ENCODE measurements around the gene SOX6. TPM values are rescaled to one million over a fixed set of nuclear protein-coding genes. Genes with fewer than 3 reads are reported as not detected.

The SOX6 gene
- total RNA-seq, 1 experiment from 2014 or later, result 7.9 TPM

DNA sequence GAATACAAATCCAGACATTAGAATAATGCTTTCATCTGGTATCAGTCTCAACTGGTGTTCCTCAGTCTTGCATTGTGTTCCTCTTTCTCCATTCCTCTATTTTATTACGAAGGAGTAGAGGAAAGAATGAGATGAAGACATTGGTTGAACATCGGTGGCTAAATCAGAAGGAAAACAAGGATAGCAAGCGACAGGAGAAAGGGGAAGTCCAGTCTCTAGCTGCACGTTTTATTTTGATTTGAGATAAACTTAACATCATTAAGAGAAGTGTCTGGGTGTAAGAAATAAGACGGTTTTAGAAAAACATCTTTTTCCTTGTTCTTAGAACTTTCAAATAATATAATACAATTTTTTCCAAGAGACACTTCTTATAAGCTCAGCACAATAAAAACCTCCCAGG, 6.2 kb downstream of the SOX6 start:
- DNase-seq, result no peak
- H3K36me3 ChIP-seq, result no peaks in the 10 kb centered on the region
- no peaks in the 10 kb centered on the region for H3K4me1 ChIP-seq

GRCh38 chr11:16347928-16348685, 8.2 kb downstream of the SOX6 start:
- DNase-seq, result no peak
- Histone ChIP-seq H3K27ac (no peak overlapping the region), H3K4me1 (no peaks in the 10 kb centered on the region), H3K9me3 (replicated peaks) (no peaks in the 10 kb centered on the region), H3K4me3 (no peak overlapping the region), H3K36me3 (no peaks in the 10 kb centered on the region), H3K27me3 (no peaks in the 10 kb centered on the region)

More for the DNA sequence above, 6.2 kb downstream of the SOX6 start:
- Histone ChIP-seq H3K9me3 (replicated peaks) (no peaks in the 10 kb centered on the region), H3K27me3 (no peaks in the 10 kb centered on the region), H3K27ac (no peak overlapping the region), H3K4me3 (no peak overlapping the region)

GRCh38 chr11:16346975-16347374, 9.4 kb downstream of the SOX6 start:
- Histone ChIP-seq H3K27ac (no peak overlapping the region), H3K9me3 (replicated peaks) (no peaks in the 10 kb centered on the region), H3K27me3 (no peaks in the 10 kb centered on the region), H3K36me3 (no peaks in the 10 kb centered on the region), H3K4me3 (no peak overlapping the region), H3K4me1 (no peaks in the 10 kb centered on the region)
- no peak for DNase-seq

- H3K27me3 ChIP-seq, result no peaks in the 10 kb centered on the region
These were observed 14.5 kb downstream of the SOX6 start for GRCh38 chr11:16341853-16342252.

GRCh38 chr11:16338393-16338792, 18.0 kb downstream of the SOX6 start:
- H3K27ac ChIP-seq, result no peak overlapping the region
- no peak overlapping the region for H3K4me3 ChIP-seq
- peaks cover 2% of the 10 kb centered on the region; the same call in 1 of the 2 replicates for H3K4me1 ChIP-seq
- H3K9me3 ChIP-seq (replicated peaks), result no peaks in the 10 kb centered on the region
- no peaks in the 10 kb centered on the region for H3K27me3 ChIP-seq
- peak in 1 of 2 experiments; percentile 12 for DNase-seq
- no peaks in the 10 kb centered on the region for H3K36me3 ChIP-seq

More at GRCh38 chr11:16341853-16342252, 14.5 kb downstream of the SOX6 start:
- Histone ChIP-seq H3K4me1 (peaks cover 2% of the 10 kb centered on the region; the same call in 1 of the 2 replicates), H3K9me3 (replicated peaks) (no peaks in the 10 kb centered on the region), H3K36me3 (no peaks in the 10 kb centered on the region), H3K27ac (no peak overlapping the region), H3K4me3 (no peak overlapping the region)
- DNase-seq, result no peak

DNA sequence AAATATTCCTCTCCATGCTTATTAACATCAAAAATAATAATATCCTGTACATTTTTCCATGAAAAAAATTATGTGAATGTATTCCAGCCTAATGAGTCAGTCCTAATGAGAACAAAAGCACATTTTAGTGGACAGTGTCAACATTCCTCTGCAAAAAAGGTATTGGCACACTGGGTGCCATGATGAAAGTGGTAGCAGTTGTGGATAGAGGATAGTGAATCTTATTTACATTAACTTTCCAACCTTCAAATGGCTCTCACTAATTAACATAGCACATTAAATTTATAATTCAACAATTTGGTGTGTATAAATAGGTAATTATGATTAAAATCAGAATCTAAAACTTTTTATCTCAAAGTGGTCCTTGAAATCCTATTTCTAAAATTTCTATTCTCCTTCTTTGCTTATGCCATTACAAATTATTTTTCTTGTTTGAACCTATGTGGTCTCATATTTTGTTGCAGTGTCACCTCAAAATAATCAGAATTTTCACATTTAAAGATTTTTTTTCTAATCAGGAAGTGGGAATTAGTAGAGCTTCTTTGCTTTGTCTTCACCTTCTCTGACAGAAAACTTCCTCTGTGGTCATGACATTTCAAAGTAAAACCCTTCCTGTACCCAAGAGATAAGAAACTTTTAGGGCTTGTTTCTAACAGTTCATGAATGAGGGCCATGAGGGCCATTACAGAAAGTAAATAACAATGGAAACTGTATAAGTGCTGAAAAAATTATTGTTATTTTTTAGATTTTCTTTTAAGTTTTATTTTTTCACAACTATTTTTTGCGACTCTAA, 18.7 kb downstream of the SOX6 start:
- DNase-seq, result no peak
- Histone ChIP-seq H3K9me3 (replicated peaks) (no peaks in the 10 kb centered on the region), H3K4me1 (peaks cover 2% of the 10 kb centered on the region; the same call in 1 of the 2 replicates), H3K27me3 (no peaks in the 10 kb centered on the region), H3K36me3 (no peaks in the 10 kb centered on the region), H3K27ac (no peak overlapping the region), H3K4me3 (no peak overlapping the region)

GRCh38 chr11:16336721-16337120, 19.6 kb downstream of the SOX6 start:
- Histone ChIP-seq H3K9me3 (replicated peaks) (no peaks in the 10 kb centered on the region), H3K4me1 (peaks cover 2% of the 10 kb centered on the region; the same call in 1 of the 2 replicates), H3K4me3 (no peak overlapping the region), H3K36me3 (no peaks in the 10 kb centered on the region), H3K27ac (no peak overlapping the region), H3K27me3 (no peaks in the 10 kb centered on the region)
- DNase-seq, result no peak

DNA sequence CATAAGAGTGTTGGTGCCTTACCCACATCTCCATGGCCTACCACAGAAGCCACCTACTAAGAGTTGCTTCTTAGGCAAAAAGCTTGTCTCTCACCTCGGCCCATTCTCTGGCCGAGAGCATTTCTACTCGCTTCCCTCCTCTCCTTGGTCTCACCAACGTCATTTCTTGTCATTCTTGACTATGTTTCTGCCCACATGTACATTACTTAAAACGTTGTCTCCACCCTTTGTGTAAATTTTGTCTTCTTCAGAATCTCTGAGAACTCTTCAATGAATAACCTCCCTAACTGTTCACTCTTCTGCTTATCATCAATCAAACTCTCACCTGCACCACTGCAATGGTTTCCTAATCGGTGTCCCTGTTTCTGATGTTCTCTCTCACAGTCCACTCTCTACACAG, 20.1 kb downstream of the SOX6 start:
- Histone ChIP-seq H3K36me3 (no peaks in the 10 kb centered on the region), H3K4me1 (peaks cover 2% of the 10 kb centered on the region; the same call in 1 of the 2 replicates), H3K4me3 (no peak overlapping the region), H3K27me3 (no peaks in the 10 kb centered on the region), H3K9me3 (replicated peaks) (no peaks in the 10 kb centered on the region), H3K27ac (no peak overlapping the region)
- no peak for DNase-seq

GRCh38 chr11:16335236-16335962, 20.9 kb downstream of the SOX6 start:
- Histone ChIP-seq H3K27ac (no peak overlapping the region), H3K9me3 (replicated peaks) (no peaks in the 10 kb centered on the region), H3K4me3 (no peak overlapping the region), H3K36me3 (no peaks in the 10 kb centered on the region), H3K4me1 (peaks cover 2% of the 10 kb centered on the region; the same call in 1 of the 2 replicates), H3K27me3 (no peaks in the 10 kb centered on the region)
- no peak for DNase-seq

DNA sequence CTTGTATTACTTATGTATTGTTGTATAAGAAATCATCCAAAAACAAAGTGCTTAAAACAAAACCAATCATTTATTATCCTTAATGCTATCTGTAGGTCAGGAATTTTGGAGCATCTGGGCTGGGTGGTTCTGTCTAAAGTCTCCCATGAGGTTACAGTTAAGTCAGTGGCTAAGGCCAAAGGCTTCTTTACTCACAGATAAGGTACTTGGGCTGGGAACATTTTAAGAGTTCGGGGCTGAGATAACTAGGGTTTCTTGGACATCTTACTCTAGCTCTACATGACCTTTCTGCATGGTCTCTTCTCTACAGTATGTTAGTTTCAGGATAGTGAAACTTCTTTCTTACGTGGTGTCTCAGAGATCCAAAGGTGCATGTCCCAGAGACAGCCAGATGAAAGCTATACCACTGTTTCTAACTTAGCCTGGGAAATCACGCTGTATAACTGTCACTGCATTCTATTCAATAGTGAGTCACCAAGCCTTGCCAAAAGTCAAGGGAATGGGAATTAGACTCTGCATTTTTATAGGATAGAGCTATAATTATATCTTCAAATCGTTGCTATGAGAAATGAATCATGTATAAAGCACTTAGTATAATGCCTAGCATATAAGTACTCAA, 29.6 kb downstream of the SOX6 start:
- no peak overlapping the region for H3K4me3 ChIP-seq
- no peak for DNase-seq
- no peak overlapping the region for H3K27ac ChIP-seq
- H3K27me3 ChIP-seq, result no peaks in the 10 kb centered on the region
- H3K4me1 ChIP-seq, result no peaks in the 10 kb centered on the region
- no peaks in the 10 kb centered on the region for H3K9me3 ChIP-seq (replicated peaks)
- no peaks in the 10 kb centered on the region for H3K36me3 ChIP-seq

DNA sequence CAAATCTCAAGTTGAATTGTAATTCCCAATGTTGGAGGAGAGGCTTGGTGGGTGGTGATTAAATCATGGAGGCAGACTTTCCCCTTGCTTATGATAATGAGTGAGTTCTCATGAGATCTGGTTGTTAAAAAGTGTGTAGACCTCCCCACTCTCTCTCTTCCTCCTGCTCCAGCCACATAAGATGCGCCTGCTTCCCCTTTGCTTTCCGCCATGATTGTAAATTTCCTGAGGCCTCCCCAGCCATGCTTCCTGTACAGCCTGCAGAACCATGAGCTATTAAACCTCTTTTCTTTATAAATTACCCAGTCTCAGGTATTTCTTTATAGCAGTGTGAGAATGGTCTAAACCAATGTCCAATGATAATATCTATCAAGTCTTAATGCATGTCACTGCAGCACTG, 34.2 kb downstream of the SOX6 start:
- Histone ChIP-seq H3K4me1 (no peaks in the 10 kb centered on the region), H3K27ac (no peak overlapping the region), H3K4me3 (no peak overlapping the region), H3K9me3 (replicated peaks) (no peaks in the 10 kb centered on the region), H3K27me3 (no peaks in the 10 kb centered on the region), H3K36me3 (no peaks in the 10 kb centered on the region)
- no peak for DNase-seq

GRCh38 chr11:16321148-16321547, 35.2 kb downstream of the SOX6 start:
- Histone ChIP-seq H3K27me3 (no peaks in the 10 kb centered on the region), H3K9me3 (replicated peaks) (no peaks in the 10 kb centered on the region), H3K36me3 (no peaks in the 10 kb centered on the region), H3K4me1 (no peaks in the 10 kb centered on the region), H3K4me3 (no peak overlapping the region), H3K27ac (no peak overlapping the region)
- no peak for DNase-seq

DNA sequence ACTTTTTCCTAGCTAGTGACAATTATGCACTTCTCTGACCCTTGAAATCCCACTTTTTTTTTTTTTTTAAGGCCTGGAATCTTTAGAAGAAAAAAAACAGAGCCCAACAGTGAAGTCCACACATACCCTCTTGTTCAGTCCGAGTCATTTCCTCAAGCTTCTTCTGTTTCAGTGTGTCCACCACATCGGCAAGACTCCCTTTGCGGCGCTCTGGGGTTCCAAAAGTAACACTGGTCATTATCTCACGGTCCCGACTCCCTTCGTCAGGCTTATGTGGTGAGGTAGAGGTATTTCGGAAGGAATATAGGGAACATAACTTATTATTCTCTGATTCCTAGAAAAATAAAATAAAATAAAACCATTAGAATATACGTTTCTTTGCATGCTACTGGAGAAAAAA, 38.0 kb downstream of the SOX6 start:
- no peaks in the 10 kb centered on the region for H3K27me3 ChIP-seq
- no peak for DNase-seq
- H3K4me1 ChIP-seq, result no peaks in the 10 kb centered on the region
- no peak overlapping the region for H3K4me3 ChIP-seq
- no peak overlapping the region for H3K27ac ChIP-seq
- no peaks in the 10 kb centered on the region for H3K9me3 ChIP-seq (replicated peaks)
- no peaks in the 10 kb centered on the region for H3K36me3 ChIP-seq

DNA sequence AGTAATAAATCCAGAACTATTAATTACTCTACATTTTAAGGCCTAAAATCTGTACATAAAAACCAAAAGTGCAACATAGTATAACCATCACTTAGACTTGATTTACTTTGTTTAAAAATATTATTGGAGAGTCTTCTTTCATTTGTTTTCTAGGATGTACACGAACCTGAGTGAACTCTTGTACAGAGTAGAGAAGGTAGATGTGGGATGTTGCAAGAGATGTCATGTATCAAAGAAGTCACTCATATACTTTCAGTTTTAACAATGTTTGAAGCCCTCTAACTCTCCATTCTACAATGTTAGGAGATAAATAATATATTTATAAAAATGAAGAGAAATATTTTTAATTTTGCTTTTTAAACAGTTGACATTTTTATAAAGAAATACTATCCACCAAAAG, 38.6 kb downstream of the SOX6 start:
- no peaks in the 10 kb centered on the region for H3K9me3 ChIP-seq (replicated peaks)

More for the DNA sequence above, 38.6 kb downstream of the SOX6 start:
- H3K4me1 ChIP-seq, result no peaks in the 10 kb centered on the region
- DNase-seq, result no peak
- H3K36me3 ChIP-seq, result no peaks in the 10 kb centered on the region
- H3K4me3 ChIP-seq, result no peak overlapping the region
- H3K27ac ChIP-seq, result no peak overlapping the region
- H3K27me3 ChIP-seq, result no peaks in the 10 kb centered on the region

Data from SJCRH30 (cell line).